Activated CD4-positive, CD25-positive, alpha-beta regulatory T cell treated with anti-CD3 and anti-CD28 coated beads, Interleukin-2, amount 50 U/mL, for 72 hours (primary cell): Measurements from ENCODE around the gene EVPLL.
"Not testable (repeated sequence)": the region's sequence is repeated elsewhere in the genome, so short reads cannot be mapped to it uniquely, and the experiment has no call there.

ENCODE experiments used
- DNase-seq: peaks from one replicate; pipeline ENCODE4 v3.0.0; 2021

Gene EVPLL

DNA sequence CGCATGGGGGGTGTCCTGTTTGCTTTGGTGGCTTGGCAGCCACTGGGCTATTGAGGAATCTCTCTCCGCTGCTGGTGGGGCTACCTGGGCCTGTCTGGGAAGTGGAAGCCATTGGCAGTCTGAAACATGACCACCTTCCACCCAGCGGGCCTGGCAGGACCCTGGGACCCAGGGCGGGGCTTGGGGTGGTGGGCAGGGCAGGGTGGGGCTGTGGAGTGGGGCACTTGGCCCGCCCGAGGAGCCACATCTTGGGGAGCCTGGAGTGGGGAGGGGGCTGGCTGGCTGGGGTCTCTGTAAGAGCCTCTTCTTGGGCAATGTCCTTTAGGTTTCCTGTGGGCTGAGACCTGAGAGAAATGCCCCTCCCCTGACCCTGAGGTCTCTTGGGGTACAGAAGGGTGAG is 48.0 kb downstream of the EVPLL start:
- DNase-seq: not testable (repeated sequence)

DNA sequence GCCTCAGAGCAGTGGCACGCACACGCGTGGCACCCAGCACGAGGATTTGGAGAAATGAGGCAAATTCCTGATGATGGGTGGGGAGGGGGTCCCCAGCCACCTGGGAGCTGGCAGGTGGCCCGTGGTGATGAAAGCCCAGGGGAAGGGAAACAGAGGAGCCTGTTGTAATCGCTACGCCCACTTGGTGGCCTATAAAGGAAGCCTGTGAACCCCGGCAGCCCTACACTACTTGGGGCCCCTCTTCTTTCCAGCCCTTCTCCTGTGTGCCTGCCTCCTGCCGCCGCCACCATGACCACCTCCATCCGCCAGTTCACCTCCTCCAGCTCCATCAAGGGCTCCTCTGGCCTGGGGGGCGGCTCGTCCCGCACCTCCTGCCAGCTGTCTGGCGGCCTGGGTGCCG is 49.1 kb downstream of the EVPLL start:
- not testable (repeated sequence) for DNase-seq

DNA sequence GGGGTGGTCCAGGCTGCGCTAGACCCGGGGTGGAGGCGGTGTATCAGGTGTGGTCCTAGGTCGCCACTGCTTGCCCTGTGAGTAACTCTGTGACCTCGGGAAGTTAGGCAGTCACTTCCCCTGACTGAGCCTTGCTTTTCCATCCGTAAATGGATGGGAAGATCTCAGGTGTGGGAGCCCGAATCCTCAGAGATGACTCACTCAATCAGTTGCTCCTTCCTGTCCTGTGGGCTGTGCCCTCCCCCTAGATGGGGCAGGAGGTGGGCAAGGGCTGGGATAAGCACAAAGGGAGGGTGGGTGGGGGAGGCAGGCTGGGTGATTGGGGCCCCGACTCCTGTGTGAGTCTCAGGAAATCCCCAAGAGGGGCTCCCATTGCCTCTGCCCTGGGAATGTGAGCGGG is 54.6 kb downstream of the EVPLL start:
- DNase-seq: not testable (repeated sequence)
